HepG2 (cell line): ENCODE measurements around the gene NARS2. TPM values are rescaled to one million over a fixed set of nuclear protein-coding genes. Genes with fewer than 3 reads are reported as not detected.

Experiments used
- ATAC-seq: fragments of 200-7000 bp; cut with Tn5 transposase; 3 replicates; pipeline ENCODE4 v1.9.1; 2020; ENCODE audit warnings: mild to moderate bottlenecking, moderate library complexity
- BruUV-seq: library from RNA; stranded (reverse); fragments of 400-500 nt; replicated peaks from 2 replicates; lab custom pipeline; 2021; lab: Mats Ljungman, UMichigan
- CTCF ChIA-PET: fragments of 300-600 bp; formaldehyde crosslinking; extraction: SDS; loops from one replicate; lab custom pipeline; 2021; ENCODE audit warnings: low total read pairs, inconsistent platforms, low intra/inter-chr PET ratio; lab: Yijun Ruan, JAX
- POLR2A ChIA-PET: fragments of 350-600 bp; sonication (Branson Sonifier 250); formaldehyde crosslinking; loops from one replicate; lab custom pipeline; 2020; ENCODE audit warnings: antibody characterized with exemption, inconsistent platforms; lab: Yijun Ruan, JAX
- DNase-seq: peaks from one replicate; pipeline ENCODE4 v3.0.0-alpha.2; 2015; ENCODE audit warnings: low spot score
- FAIRE-seq: peaks from 3 replicates; lab custom pipeline; 2011; peaks lifted over from hg19 to GRCh38; lab: Jason Lieb, UNC
- H2AFZ ChIP-seq: one replicate; pipeline ENCODE4 v1.6.1; 2011; ENCODE audit warnings: low read length, inconsistent platforms
- H3K27ac ChIP-seq: fragments of 300-600 bp; 3 replicates; pipeline ENCODE4 v1.8.0; 2011; ENCODE audit warnings: mixed run types, mild to moderate bottlenecking, mixed read lengths, low read length, inconsistent platforms; ENCODE audit not compliant: insufficient read depth; ENCODE audit errors: extremely low read length
- H3K27me3 ChIP-seq, 2 experiments: fragments of 200-600 bp in 1 of 2; 2 replicates in 1 of 2; 3 replicates in 1 of 2; pipeline versions ENCODE4 v1.6.0 to v1.8.0; 2011; ENCODE audit warnings: low read length in 2 of 2, mild to moderate bottlenecking in 2 of 2, moderate library complexity in 2 of 2, inconsistent platforms in 1 of 2; ENCODE audit not compliant: insufficient read depth in 2 of 2, control insufficient read depth in 1 of 2
- H3K36me3 ChIP-seq, 2 experiments: fragments of 200-600 bp in 1 of 2; replicated peaks in 1 of 2; 2 replicates in 1 of 2; 3 replicates in 1 of 2; pipeline versions ENCODE4 v1.5.1 to v1.8.0; 2011; ENCODE audit warnings: low read length in 2 of 2, inconsistent platforms in 1 of 2; ENCODE audit not compliant: insufficient read depth in 2 of 2, control insufficient read depth in 1 of 2
- H3K4me1 ChIP-seq: 2 replicates; pipeline ENCODE4 v1.5.1; 2012; ENCODE audit warnings: low read length, inconsistent platforms; ENCODE audit not compliant: insufficient read depth
- H3K4me2 ChIP-seq: 2 replicates; pipeline ENCODE4 v1.6.0; 2011; ENCODE audit warnings: low read depth, low read length, inconsistent platforms
- H3K4me3 ChIP-seq, 3 experiments: fragments of 200-600 bp in 1 of 3; sonication (generic), shearing (Covaris generic) in 1 of 3; replicated peaks in 1 of 3; 2 replicates each; pipeline ENCODE4 v1.5.1; 2011 to 2016; ENCODE audit warnings: low read length in 3 of 3, inconsistent platforms in 2 of 3, low read depth in 2 of 3, mild to moderate bottlenecking in 2 of 3, control low read depth in 1 of 3, mixed read lengths in 1 of 3; ENCODE audit not compliant: insufficient read depth in 1 of 3
- H3K79me2 ChIP-seq: one replicate; pipeline ENCODE4 v1.6.1; 2011; ENCODE audit warnings: low read length, inconsistent platforms; ENCODE audit not compliant: insufficient read depth
- H3K9ac ChIP-seq: 2 replicates; pipeline ENCODE4 v1.6.0; 2011; ENCODE audit warnings: mild to moderate bottlenecking, low read depth, low read length, inconsistent platforms; ENCODE audit not compliant: insufficient read depth
- H3K9me3 ChIP-seq: 2 replicates; pipeline ENCODE4 v1.5.1; 2012; ENCODE audit warnings: mild to moderate bottlenecking, low read length
- H4K20me1 ChIP-seq: 2 replicates; pipeline ENCODE4 v1.6.0; 2011; ENCODE audit warnings: inconsistent platforms, mild to moderate bottlenecking, low read length, moderate library complexity; ENCODE audit not compliant: insufficient read depth
- EED ChIP-seq: sonication (generic); formaldehyde crosslinking; IDR thresholded peaks from 2 replicates; pipeline ENCODE4 v1.5.0; 2020; ENCODE audit warnings: mild to moderate bottlenecking, missing genetic modification reagents
- ELF3 ChIP-seq: IDR thresholded peaks from 2 replicates; pipeline ENCODE4 v1.6.1; 2016; ENCODE audit warnings: missing genetic modification reagents, missing compliant biosample characterization
- HOXA7 ChIP-seq: sonication (generic); formaldehyde crosslinking; IDR thresholded peaks from 2 replicates; pipeline ENCODE4 v1.8.1; 2022; ENCODE audit warnings: mild to moderate bottlenecking, missing genetic modification reagents, moderate library complexity
- KDM2A ChIP-seq: sonication (generic); formaldehyde crosslinking; IDR thresholded peaks from 2 replicates; pipeline ENCODE4 v1.4.0; 2020; ENCODE audit warnings: low read depth, missing genetic modification reagents, borderline replicate concordance
- POLR2AphosphoS2 ChIP-seq: IDR thresholded peaks from 2 replicates; pipeline ENCODE4 v1.6.1; 2011; ENCODE audit warnings: low read depth, low read length, improper control_type of control experiment
- SP1 ChIP-seq, 2 experiments: fragments of 450-650 bp in 1 of 2; sonication (generic) in 1 of 2; formaldehyde crosslinking in 1 of 2; IDR thresholded peaks; 2 replicates each; pipeline versions ENCODE4 v1.4.0 to v1.6.1; 2016 to 2020; ENCODE audit warnings: missing genetic modification reagents in 1 of 2
- ZNF773 ChIP-seq: sonication (generic); formaldehyde crosslinking; IDR thresholded peaks from 2 replicates; pipeline ENCODE4 v1.4.0; 2020; ENCODE audit warnings: missing genetic modification reagents, borderline replicate concordance
- ZNF788 ChIP-seq: sonication (generic); formaldehyde crosslinking; IDR thresholded peaks from 2 replicates; pipeline ENCODE4 v1.5.0; 2020; ENCODE audit warnings: mild to moderate bottlenecking, missing genetic modification reagents, borderline replicate concordance
- WGBS: methylation state at CpG from one replicate; pipeline ENCODE4 v1.1.6; 2017; ENCODE audit warnings: low lambda C conversion rate; 5-methylcytosine and 5-hydroxymethylcytosine counted together
- in situ Hi-C: cut with HindIII; loops from 2 replicates; pipeline ENCODE4 v1.10.0; 2017; ENCODE audit warnings: low pct_unique_long_range_greater_than_20kb; ENCODE audit not compliant: extremely low pct_ligation_motif_present
- intact Hi-C: fragments of 100-400 bp; cut with micrococcal nuclease; formaldehyde crosslinking; loops from one replicate; pipeline ENCODE4 v1.10.0; 2022; ENCODE audit not compliant: unreplicated experiment
- polyA plus RNA-seq, 8 experiments: library from polyadenylated mRNA; depleted of rRNA in 3 of 8; stranded (reverse) in 7 of 8; unstranded in 1 of 8; fragments of >200 nt; fragmentation: Illumina TruSeq in 4 of 8; extraction: Trizol in 4 of 8; gene quantifications; 2 replicates each; pipeline versions ENCODE4 v1.2.1 to v1.2.3, GENCODE V29; 2011 to 2016; ENCODE audit warnings: low read depth in 4 of 8, missing spikeins in 1 of 8, mixed read lengths in 1 of 8; ENCODE audit not compliant: insufficient read depth in 1 of 8
- total RNA-seq, 5 experiments: library from RNA; depleted of rRNA; stranded (reverse); fragments of >200 nt; fragmentation: Illumina TruSeq; extraction: Trizol; gene quantifications; 2 replicates each; pipeline ENCODE4 v1.2.3, GENCODE V29; 2016; ENCODE audit warnings: low read depth in 1 of 5
- TF ChIP-seq, protein P1 (sequence below): sonication (generic); formaldehyde crosslinking; IDR thresholded peaks from 2 replicates; pipeline ENCODE4 v1.8.1; 2023; ENCODE audit warnings: missing genetic modification reagents, mild to moderate bottlenecking, borderline replicate concordance
- TF ChIP-seq, protein P2 (sequence below): conservative IDR thresholded peaks from 2 replicates; pipeline ENCODE4 v1.6.1; 2018; ENCODE audit warnings: missing genetic modification reagents

Gene NARS2
- total and polyA plus RNA-seq, 2 of the 13 experiments (the other 11 are each of a cell fraction or from before 2014, with no cell fraction given): 45.9 to 65.0 TPM

DNA sequence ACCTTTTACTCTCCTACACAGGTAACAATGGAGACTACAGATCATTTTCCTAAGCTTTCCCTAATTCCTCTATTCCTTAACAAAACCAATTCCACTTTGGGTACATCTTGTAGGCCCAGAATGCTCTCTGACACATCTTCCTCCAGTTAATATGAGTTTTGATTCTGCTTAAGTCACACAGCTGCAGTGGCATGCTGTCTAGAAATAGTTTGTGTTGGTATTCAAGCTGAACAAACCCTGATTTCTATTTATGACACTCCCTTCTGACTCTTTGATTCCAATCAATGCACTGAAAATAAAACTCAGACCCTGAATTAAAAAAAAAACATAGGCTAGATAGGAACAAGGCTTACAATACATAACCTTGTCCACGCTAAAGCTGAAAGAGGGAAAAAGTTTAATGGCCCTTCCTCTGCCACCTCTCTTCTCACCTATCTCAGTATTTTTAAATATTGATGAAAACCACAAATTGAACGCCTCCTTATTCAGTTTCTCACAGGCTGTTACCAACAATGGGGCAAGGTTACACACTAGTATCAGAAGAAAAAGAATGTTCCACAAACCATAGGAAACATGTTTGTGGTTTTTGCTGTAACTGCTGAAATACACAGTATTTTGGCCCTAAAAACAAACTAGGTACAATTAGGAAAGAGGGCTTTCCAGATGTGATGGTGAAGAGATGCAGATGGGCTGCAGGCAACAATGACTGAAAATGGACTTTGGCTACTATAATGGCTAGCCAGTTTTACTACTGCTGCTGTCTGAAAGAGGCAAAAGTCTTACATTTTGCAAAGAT lies 121.3 kb downstream of the NARS2 start (continued):
- TF ChIP-seq, protein P1, sequence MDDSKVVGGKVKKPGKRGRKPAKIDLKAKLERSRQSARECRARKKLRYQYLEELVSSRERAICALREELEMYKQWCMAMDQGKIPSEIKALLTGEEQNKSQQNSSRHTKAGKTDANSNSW: no peak
- no peak for TF ChIP-seq KDM2A
- no peak for TF ChIP-seq ZNF788 (CRISPR knock-in tag)
- TF ChIP-seq, protein P2, sequence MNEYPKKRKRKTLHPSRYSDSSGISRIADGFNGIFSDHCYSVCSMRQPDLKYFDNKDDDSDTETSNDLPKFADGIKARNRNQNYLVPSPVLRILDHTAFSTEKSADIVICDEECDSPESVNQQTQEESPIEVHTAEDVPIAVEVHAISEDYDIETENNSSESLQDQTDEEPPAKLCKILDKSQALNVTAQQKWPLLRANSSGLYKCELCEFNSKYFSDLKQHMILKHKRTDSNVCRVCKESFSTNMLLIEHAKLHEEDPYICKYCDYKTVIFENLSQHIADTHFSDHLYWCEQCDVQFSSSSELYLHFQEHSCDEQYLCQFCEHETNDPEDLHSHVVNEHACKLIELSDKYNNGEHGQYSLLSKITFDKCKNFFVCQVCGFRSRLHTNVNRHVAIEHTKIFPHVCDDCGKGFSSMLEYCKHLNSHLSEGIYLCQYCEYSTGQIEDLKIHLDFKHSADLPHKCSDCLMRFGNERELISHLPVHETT: no peak

DNA sequence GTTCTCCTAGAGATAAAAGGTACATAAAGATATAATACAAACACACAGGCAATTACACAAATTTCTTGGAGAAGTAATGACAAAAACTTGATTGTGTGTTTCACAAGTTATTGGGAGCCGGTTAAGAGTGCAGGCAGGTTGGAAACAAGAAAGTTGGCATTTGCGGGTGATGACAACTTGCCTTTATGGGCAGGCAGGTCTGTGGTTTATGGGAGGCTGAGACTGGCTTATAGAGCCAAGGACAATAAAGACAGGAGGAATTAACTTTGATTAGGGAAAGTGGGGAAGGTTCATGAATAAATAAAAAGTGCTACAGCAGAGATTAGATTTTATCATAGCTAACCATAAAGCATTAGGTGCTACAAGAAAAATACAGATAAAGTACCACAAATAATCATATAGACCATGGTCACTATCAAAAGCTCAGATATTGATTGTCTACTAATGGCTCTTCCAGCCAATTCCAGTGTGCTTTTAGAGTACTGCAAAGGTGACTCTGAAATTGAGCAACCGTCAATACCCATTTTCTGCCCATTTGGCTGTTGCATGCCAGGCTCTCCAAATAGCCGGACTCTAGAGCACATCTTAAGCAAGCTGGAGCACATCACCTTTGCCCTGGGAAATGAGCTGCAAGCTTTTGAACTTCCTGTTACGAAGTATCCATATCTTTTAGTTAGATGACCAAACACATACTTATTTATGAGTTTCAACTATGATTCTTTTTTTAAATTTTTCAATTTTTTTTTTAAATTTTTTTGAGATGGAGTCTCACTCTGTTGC lies 123.1 kb downstream of the NARS2 start:
- in situ Hi-C loops: no loop called here
- Histone ChIP-seq H2AFZ (no peak overlapping the region), H3K9ac (no peak overlapping the region), H3K4me1 (no peaks in the 10 kb centered on the region), H3K27me3 (no peaks in the 10 kb centered on the region), H3K9me3 (no peaks in the 10 kb centered on the region), H3K79me2 (no peaks in the 10 kb centered on the region), H3K4me3 (no peak overlapping the region), H3K27ac (no peak overlapping the region), H3K4me2 (no peak overlapping the region), H4K20me1 (no peaks in the 10 kb centered on the region), H3K36me3 (peaks cover 2 to 33% of the 10 kb centered on the region in 2 experiments; a peak in 4 of 5 replicates)
- BruUV-seq: no TSS peak
- intact Hi-C loops: no loop called here
- ATAC-seq: no peak
- DNase-seq: no peak
- POLR2A ChIA-PET: no interaction called here
- WGBS: 93% methylated on average over 5 of the region's 5 CpGs
- TF ChIP-seq POLR2AphosphoS2 (no peak), HOXA7 (CRISPR knock-in tag) (no peak), EED (CRISPR knock-in tag) (no peak), ELF3 (CRISPR knock-in tag) (no peak), SP1 (IDR thresholded peaks at IDR 0.05) (no peak), SP1 (CRISPR knock-in tag; IDR thresholded peaks at IDR 0.05) (no peak), ZNF773 (CRISPR knock-in tag) (no peak)
- CTCF ChIA-PET: no interaction called here
- FAIRE-seq: no peak
